Stimulated activated CD4-positive, alpha-beta T cell treated with anti-CD3 and anti-CD28 coated beads, TNF-alpha, amount 100 ng/mL, for 1 hour (primary cell): ENCODE results near the gene PRR20B.
"Not testable (repeated sequence)": the region's sequence is repeated elsewhere in the genome, so short reads cannot be mapped to it uniquely, and the experiment has no call there.

ENCODE experiments used
- DNase-seq, 3 donors: peaks; one replicate each; pipeline ENCODE4 v3.0.0-alpha.2; 2020; ENCODE audit warnings: low read depth in 3 of 3, low spot score in 1 of 3

The PRR20B gene

DNA sequence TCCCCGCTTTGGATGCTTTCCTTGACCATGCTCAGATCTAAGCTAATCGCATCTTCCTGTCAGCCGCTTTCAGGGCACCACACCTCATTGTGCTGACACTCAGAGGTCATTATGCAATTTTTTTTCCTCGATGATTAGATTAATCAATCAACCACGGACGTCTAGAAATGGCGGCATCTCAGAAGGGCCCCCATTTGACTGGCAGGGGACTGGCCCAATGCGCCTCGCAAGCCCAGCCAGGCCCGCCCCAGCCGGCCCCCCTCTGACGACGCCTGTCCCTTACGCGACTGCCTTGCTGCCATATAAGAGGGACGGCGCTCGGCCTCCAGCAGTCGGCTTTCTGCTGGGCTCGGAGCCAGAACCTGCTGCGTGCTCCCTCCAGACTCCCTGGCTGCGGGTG, at the start of gene PRR20B:
PRR20B (plus strand) TSS at position 301 of the 400 bp plus-strand sequence. CDS start 387 bp downstream, outside the sequence.
- DNase-seq = not testable (repeated sequence)

DNA sequence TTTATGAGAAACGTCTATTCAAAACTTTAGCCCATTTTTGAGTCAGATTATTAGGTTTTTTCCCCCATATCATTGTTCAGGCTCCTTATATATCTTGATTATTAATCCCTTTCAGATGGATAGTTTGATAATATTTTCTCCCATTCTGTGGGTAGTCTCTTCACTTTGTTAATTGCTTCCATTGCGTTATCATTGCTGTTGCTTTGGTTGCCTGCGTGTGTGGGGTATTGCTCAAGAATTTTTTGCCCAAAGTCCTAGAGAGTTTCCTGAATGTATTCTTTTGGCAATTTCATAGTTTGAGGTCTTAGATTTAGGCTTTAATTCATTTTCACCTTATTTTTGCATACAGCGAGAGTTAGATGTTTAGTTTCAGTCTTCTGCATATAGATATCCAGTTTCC, 32.3 kb upstream of the PRR20B start:
- DNase-seq = no peak

DNA sequence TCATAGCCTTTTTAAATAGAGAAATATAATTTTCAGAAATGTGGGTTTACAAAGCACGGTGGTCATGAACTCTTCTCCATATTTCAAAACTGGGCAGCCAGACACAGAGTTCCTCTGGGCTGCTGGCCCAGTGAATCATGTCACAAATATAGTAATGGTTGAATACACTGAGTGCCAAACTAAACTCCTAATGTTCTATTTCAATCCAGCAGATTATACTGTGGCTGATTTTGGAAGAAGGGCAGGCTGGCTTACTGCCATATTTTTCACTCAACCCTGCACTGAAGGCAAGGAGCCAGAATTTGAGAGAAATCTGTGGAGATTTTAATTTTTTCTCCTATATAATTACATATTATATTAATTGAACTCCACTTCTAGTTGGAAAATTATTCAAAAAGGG, 23.6 kb upstream of the PRR20B start:
- no peak for DNase-seq

DNA sequence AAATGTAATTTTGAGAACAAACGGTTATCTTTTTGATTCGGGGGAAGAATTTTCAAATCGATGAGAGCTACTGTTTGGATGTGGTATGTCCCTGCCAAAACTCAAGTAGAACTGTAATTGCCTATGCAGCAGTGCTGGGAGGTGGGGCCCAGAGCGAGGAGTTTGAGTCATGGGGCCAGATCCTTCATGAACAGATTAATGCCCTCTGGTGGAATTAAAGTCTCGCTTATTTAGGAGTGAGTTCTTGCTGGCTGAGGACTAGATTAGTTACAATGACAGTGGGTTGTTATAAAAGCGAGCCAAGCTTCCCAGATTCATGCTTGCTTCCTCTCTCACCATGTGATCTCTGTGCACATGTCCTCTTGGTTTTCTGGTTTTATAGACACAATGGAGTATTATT, 18.4 kb upstream of the PRR20B start:
- DNase-seq = no peak

DNA sequence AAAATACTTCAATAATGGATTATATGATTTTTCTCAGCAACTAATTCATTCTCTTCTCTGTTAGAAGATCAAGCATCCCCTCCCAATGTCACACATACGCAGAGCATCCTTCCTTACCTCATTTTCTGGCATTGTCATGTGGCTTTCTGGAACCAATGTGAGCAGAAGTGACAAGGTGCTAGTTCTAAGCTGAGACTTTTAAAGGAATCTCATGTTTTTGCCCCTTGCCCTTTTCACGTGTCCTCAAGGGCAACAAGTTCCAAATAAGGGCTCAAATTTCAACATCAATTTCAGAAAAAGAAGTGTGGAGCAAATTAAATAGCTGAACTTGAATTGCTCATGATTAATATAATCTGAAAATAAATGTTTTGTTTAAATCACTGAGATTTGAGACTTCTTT, 11.2 kb upstream of the PRR20B start:
- DNase-seq = no peak

DNA sequence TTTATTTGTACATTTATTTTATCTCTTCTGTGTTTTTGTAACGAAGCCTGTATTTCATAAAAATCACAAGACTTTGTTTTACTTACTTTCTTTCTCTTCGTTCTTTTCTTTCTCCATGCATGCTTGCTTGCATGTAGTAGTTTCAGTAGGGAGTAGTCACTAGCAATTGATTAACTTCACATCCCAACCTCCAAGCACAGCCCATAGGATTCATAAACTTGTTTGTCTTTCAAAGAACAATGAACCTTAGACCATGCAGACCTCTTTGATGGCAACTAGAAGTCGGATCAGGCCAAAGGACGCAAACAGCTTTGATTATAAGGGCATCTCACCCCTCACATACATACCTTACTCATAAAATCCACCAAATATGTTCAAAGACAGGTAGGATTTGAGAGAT, 9.7 kb upstream of the PRR20B start:
- no peak for DNase-seq

DNA sequence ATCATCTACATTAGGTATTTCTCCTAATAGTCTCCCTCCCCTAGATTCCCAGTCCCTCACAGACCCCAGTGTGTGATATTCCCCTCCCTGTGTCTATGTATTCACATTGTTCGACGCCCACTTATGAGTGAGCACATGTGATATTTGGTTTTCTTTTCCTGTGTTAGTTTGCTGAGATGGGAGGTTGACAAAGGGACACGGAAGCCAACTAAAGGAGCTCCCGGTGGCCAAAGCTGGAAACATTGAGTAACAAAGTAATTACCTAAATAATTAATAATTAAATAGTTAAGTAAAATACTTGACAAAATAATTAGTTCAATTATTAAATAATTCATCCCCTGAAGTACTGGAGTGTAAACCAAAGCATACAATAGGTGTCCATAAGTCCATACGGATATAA, 8.3 kb upstream of the PRR20B start:
- DNase-seq = no peak

DNA sequence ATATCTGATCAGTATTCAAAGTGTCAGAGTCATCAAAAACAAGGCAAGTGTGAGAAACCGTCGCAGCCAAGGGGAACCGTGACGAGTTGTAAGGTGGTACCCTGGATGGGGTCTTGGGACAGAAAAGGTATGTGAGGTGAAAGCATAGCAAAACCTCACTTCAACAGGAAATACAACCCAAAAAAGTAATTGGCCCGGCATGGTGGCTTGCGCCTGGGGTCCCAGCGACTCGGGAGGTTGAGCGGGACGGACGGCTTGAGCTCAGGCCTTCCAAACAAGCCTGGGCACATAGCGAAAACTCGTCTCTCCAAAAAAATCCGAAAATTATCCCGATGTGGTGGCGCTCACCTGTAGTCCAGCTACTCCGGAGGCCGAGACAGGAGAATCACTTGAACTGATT, 7.5 kb upstream of the PRR20B start:
- not testable (repeated sequence) for DNase-seq

DNA sequence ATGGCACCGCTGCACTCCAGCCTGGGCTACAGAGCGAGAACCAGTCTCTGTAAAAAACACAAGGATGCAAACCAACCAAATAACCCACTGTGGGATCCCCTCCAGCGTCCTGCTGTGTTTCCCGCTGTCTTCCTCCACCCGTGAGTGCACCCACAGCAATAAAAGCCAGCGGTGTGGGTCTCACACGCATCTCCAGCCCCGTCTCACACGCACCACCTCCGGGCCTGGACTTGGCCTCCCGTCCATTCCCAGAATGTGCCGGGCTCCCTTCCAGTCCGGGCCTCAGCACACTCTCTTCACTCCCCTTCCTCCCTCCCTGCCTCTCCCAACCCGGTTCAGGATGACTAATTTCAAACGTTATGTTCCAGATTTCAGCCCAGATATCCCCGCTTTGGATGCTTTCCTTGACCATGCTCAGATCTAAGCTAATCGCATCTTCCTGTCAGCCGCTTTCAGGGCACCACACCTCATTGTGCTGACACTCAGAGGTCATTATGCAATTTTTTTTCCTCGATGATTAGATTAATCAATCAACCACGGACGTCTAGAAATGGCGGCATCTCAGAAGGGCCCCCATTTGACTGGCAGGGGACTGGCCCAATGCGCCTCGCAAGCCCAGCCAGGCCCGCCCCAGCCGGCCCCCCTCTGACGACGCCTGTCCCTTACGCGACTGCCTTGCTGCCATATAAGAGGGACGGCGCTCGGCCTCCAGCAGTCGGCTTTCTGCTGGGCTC, 6.9 kb upstream of the PRR20B start, which contains the start of gene PRR20A:
PRR20A (plus strand) TSS at position 684 of the 734 bp plus-strand sequence. CDS start 387 bp downstream, outside the sequence.
- DNase-seq = not testable (repeated sequence)

DNA sequence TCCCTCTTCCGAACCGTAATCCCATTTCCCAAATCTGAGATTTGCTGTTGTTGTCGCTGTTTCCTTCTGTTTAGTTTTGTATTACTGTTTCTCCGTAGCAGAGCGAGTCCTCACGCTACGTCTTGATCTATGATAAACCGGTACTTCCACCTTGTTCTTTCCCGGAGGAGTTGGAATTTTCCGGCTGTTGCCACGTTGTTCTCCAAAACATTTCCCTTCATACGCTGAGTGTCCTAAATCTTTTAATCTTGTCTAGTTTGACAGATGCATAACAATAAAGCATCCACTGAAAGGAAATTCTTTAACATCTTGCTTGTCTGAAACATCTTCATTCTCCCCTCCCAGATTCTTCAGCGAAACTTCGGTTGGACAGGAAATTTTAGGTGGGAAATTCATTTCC, 818 bp downstream of the PRR20B start:
- not testable (repeated sequence) for DNase-seq

DNA sequence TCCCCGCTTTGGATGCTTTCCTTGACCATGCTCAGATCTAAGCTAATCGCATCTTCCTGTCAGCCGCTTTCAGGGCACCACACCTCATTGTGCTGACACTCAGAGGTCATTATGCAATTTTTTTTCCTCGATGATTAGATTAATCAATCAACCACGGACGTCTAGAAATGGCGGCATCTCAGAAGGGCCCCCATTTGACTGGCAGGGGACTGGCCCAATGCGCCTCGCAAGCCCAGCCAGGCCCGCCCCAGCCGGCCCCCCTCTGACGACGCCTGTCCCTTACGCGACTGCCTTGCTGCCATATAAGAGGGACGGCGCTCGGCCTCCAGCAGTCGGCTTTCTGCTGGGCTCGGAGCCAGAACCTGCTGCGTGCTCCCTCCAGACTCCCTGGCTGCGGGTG, 6.5 kb downstream of the PRR20B start, which contains the start of gene PRR20C:
PRR20C (plus strand) TSS at position 301 of the 400 bp plus-strand sequence. CDS start 387 bp downstream, outside the sequence.
- DNase-seq = not testable (repeated sequence)

DNA sequence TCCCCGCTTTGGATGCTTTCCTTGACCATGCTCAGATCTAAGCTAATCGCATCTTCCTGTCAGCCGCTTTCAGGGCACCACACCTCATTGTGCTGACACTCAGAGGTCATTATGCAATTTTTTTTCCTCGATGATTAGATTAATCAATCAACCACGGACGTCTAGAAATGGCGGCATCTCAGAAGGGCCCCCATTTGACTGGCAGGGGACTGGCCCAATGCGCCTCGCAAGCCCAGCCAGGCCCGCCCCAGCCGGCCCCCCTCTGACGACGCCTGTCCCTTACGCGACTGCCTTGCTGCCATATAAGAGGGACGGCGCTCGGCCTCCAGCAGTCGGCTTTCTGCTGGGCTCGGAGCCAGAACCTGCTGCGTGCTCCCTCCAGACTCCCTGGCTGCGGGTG, 13.0 kb downstream of the PRR20B start, which contains the start of gene PRR20D:
PRR20D (plus strand) TSS at position 301 of the 400 bp plus-strand sequence. CDS start 387 bp downstream, outside the sequence.
- not testable (repeated sequence) for DNase-seq

DNA sequence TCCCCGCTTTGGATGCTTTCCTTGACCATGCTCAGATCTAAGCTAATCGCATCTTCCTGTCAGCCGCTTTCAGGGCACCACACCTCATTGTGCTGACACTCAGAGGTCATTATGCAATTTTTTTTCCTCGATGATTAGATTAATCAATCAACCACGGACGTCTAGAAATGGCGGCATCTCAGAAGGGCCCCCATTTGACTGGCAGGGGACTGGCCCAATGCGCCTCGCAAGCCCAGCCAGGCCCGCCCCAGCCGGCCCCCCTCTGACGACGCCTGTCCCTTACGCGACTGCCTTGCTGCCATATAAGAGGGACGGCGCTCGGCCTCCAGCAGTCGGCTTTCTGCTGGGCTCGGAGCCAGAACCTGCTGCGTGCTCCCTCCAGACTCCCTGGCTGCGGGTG, 19.6 kb downstream of the PRR20B start, which contains the start of gene PRR20E:
PRR20E (plus strand) TSS at position 301 of the 400 bp plus-strand sequence. CDS start 387 bp downstream, outside the sequence.
- DNase-seq = not testable (repeated sequence)

DNA sequence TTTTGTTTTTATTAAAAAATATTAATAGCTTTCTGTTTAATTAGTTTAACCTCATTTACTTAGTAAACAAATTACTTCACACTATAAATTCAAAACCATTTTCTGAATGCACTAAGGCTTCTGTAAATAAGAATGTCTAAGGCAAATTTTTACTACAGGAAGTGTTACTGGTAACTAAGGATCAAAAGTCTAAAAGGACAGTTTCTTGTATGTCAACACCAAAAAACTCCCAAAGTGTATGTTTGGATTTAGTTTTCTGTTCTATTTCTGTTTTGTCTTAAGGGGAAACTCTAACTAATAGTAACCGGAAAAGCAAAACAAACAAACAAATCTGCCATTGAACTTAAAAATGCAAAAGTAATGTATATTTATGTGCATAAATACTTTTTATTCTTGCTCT, 44.4 kb downstream of the PRR20B start:
- DNase-seq = no peak
